GM12801 (cell line): Measurements from ENCODE around the gene EEF1AKMT4.

Experiments
- TF ChIP-seq, protein P1 (sequence below): IDR thresholded peaks from one replicate; pipeline ENCODE4 v1.5.1; 2011; ENCODE audit warnings: control low read depth; ENCODE audit not compliant: insufficient read length; ENCODE audit errors: extremely low read depth

EEF1AKMT4 gene

DNA sequence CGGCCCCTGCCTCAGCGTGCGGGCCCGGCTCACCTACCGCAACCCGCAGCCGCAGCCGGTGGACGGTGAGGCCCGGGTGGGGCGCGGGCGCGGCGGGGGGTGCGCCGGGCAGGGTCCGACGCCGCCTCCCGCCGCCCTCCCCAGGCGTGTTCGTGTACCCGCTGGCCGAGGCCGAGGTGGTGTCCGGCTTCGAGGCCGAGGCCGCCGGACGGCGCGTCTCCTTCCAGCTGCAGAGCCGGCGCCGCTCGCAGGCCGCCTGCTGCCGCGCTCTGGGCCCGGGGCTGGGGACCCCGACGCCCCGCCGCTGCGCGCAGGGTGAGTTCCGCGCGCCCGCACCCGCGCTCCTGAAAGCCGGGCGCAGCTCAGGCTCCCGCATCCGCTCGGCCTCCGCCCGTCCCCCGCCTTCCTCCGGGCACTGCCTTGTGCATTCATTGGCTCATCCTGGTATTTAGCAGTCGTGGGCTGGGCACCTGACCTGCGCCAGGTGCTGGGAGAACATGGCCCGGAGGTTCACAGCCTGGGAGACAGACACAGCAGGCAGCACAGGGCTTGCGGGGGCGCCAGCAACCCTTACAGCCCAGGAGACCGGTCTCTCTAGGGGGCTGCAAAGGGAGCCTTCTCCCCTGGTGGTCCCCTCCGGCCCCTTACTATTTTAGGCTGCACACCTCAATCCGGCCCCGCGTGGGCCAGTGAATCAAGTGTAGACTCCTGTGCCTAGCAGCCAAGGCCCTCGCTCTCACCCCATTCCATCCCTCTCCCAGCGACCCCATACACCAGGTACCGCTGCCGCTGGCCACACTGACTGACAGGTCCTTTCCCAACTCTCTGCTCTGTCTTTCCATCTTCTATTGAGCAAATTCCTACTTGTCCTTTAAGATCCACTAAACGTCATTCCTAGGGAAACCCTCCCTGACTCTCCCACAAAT is 18.6 kb upstream of the EEF1AKMT4 start:
- TF ChIP-seq, protein P1, sequence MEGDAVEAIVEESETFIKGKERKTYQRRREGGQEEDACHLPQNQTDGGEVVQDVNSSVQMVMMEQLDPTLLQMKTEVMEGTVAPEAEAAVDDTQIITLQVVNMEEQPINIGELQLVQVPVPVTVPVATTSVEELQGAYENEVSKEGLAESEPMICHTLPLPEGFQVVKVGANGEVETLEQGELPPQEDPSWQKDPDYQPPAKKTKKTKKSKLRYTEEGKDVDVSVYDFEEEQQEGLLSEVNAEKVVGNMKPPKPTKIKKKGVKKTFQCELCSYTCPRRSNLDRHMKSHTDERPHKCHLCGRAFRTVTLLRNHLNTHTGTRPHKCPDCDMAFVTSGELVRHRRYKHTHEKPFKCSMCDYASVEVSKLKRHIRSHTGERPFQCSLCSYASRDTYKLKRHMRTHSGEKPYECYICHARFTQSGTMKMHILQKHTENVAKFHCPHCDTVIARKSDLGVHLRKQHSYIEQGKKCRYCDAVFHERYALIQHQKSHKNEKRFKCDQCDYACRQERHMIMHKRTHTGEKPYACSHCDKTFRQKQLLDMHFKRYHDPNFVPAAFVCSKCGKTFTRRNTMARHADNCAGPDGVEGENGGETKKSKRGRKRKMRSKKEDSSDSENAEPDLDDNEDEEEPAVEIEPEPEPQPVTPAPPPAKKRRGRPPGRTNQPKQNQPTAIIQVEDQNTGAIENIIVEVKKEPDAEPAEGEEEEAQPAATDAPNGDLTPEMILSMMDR, result no peak

GRCh38 chr3:184231671-184232070 is 17.8 kb upstream of the EEF1AKMT4 start:
- TF ChIP-seq, protein P1, result no peak

DNA sequence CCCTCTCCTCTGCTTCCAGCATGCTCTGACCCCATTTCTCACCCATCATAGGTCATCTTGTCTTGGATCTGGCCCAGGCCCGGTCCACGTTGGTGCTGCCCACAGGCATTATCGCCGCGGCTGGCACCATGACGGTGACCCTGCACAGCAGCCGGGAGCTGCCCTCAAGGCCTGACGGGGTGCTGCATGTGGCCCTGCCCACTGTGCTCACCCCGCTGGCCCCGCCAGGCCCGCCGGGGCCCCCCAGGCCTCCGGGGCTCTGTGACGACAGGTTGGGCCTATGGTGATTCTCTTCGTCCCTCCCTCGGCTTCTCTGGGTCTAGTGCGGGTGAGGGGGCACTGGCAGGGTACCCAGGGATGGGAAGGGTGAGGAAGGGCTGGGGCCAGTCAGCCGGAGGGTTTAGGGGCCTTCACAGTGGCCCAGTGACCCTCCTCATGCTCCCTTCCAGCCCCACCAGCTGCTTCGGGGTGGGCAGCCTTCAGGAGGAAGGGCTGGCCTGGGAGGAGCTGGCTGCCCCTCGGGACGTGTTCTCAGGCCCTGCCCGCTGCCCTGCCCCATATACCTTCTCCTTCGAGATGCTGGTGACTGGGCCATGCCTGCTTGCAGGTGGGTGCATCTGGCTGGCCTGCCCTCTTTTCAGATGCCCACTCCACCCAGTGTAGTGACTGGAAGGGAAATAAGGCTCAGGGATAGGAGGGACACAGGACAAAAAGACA is 16.2 kb upstream of the EEF1AKMT4 start:
- TF ChIP-seq, protein P1, result no peak

GRCh38 chr3:184234224-184234623 is 15.2 kb upstream of the EEF1AKMT4 start:
- TF ChIP-seq, protein P1, result no peak

DNA sequence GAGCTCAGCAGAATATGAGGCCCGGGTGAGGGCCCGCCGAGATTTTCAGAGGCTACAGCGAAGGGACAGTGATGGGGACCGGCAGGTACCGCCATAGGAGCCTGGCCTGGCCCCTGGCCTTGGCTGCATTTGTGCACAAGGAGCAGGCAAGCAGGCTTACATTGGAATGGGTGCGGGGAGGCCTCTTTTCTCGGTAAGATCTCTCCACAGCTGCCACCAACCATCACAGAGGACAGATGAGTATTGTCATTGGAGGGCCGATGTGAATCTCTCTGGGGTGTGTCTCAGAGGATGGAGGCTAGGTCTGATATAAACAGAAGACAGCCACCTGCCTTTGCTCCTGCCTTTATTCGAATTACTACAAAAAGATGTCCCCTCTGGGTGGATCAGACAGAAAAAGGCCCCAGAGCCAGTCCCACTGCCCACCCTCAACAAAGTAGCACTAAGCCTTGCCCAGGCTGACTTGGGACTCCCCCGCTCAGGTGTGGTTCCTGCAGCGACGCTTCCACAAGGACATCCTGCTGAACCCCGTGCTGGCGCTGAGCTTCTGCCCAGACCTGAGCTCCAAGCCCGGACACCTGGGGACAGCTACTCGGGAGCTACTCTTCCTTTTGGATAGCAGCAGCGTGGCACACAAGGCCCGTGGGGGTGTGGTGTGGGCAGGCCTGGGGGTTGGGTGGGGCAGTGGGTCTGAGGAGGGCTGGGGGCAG is 14.6 kb upstream of the EEF1AKMT4 start:
- TF ChIP-seq, protein P1, result no peak

GRCh38 chr3:184235381-184236032 is 14.0 kb upstream of the EEF1AKMT4 start:
- TF ChIP-seq, protein P1, result no peak
